IMR-90 (cell line): Measurements from ENCODE around the gene PARK7. TPM values are rescaled to one million over a fixed set of nuclear protein-coding genes. Genes with fewer than 3 reads are reported as not detected.
A peak's percentile ranks its signal among the peaks of the same experiment; 100 is the strongest.

Source experiments
- ATAC-seq: fragments of 200-7000 bp; cut with Tn5 transposase; 2 replicates; pipeline ENCODE4 v1.9.1; 2020; ENCODE audit warnings: low read depth, mild to moderate bottlenecking, moderate library complexity
- BruUV-seq: library from RNA; stranded (reverse); fragments of 400-500 nt; replicated peaks from 2 replicates; lab custom pipeline; 2021; lab: Mats Ljungman, UMichigan
- CTCF ChIA-PET: fragments of 300-600 bp; formaldehyde crosslinking; extraction: SDS; loops from one replicate; lab custom pipeline; 2021; ENCODE audit warnings: antibody characterized with exemption; lab: Yijun Ruan, JAX
- POLR2A ChIA-PET: fragments of 300-600 bp; sonication (Branson Sonifier 250); formaldehyde crosslinking; loops from one replicate; lab custom pipeline; 2022; ENCODE audit warnings: antibody characterized with exemption; ENCODE audit not compliant: unreplicated experiment; lab: Charles Lee
- DNase-seq: peaks from one replicate; pipeline ENCODE4 v3.0.0; 2013
- H2AFZ ChIP-seq: replicated peaks from 2 replicates; pipeline ENCODE3; 2013; ENCODE audit warnings: low read length, mild to moderate bottlenecking; ENCODE audit not compliant: poor library complexity
- H2AK5ac ChIP-seq: 2 replicates; pipeline ENCODE4 v1.6.1; 2013; ENCODE audit warnings: low read depth, low read length, inconsistent platforms
- H2AK9ac ChIP-seq: replicated peaks from 2 replicates; pipeline ENCODE3; 2013; ENCODE audit warnings: mild to moderate bottlenecking, low read depth, low read length, moderate library complexity; ENCODE audit not compliant: poor library complexity
- H2BK120ac ChIP-seq: 2 replicates; pipeline ENCODE4 v1.6.1; 2013; ENCODE audit warnings: low read depth, low read length, inconsistent platforms
- H2BK15ac ChIP-seq: 3 replicates; pipeline ENCODE4 v1.6.1; 2013; ENCODE audit warnings: low read depth, low read length, inconsistent platforms
- H2BK20ac ChIP-seq: 2 replicates; pipeline ENCODE4 v1.6.1; 2013; ENCODE audit warnings: low read depth, mild to moderate bottlenecking, inconsistent platforms, low read length, moderate library complexity
- H2BK5ac ChIP-seq: 2 replicates; pipeline ENCODE4 v1.6.1; 2013; ENCODE audit warnings: mild to moderate bottlenecking, low read depth, low read length, inconsistent platforms; ENCODE audit not compliant: poor library complexity, severe bottlenecking
- H3K14ac ChIP-seq: replicated peaks from 2 replicates; pipeline ENCODE4 v1.6.1; 2013; ENCODE audit warnings: low read depth, low read length, inconsistent platforms
- H3K18ac ChIP-seq: 2 replicates; pipeline ENCODE4 v1.6.1; 2013; ENCODE audit warnings: low read depth, low read length, control low read depth
- H3K23ac ChIP-seq: 2 replicates; pipeline ENCODE4 v1.6.1; 2013; ENCODE audit warnings: low read depth, low read length, inconsistent platforms
- H3K27ac ChIP-seq: 2 replicates; pipeline ENCODE4 v1.5.1; 2013; ENCODE audit warnings: mild to moderate bottlenecking, control low read depth, low read length; ENCODE audit not compliant: insufficient read depth
- H3K27me3 ChIP-seq: 2 replicates; pipeline ENCODE4 v1.6.1; 2013; ENCODE audit warnings: low read length; ENCODE audit not compliant: control insufficient read depth, insufficient read depth
- H3K36me3 ChIP-seq: 2 replicates; pipeline ENCODE4 v1.6.1; 2013; ENCODE audit warnings: low read length, mixed read lengths; ENCODE audit not compliant: control insufficient read depth, insufficient read depth
- H3K4ac ChIP-seq: 2 replicates; pipeline ENCODE4 v1.6.1; 2013; ENCODE audit warnings: low read depth, low read length, inconsistent platforms
- H3K4me1 ChIP-seq: 2 replicates; pipeline ENCODE4 v1.6.1; 2013; ENCODE audit warnings: low read length, mixed read lengths; ENCODE audit not compliant: control insufficient read depth, insufficient read depth
- H3K4me2 ChIP-seq: 2 replicates; pipeline ENCODE4 v1.6.1; 2013; ENCODE audit warnings: low read depth, mild to moderate bottlenecking, control low read depth, low read length, moderate library complexity
- H3K4me3 ChIP-seq: 2 replicates; pipeline ENCODE4 v1.5.1; 2013; ENCODE audit warnings: low read depth, mild to moderate bottlenecking, control low read depth, low read length, moderate library complexity; ENCODE audit not compliant: insufficient read depth
- H3K56ac ChIP-seq: 2 replicates; pipeline ENCODE4 v1.6.1; 2013; ENCODE audit warnings: low read length, inconsistent platforms; ENCODE audit not compliant: insufficient read depth; ENCODE audit errors: extremely low read depth
- H3K79me1 ChIP-seq, 2 experiments: 2 replicates each; pipeline ENCODE4 v1.6.1; 2013; ENCODE audit warnings: low read length in 2 of 2, inconsistent platforms in 1 of 2, low read depth in 1 of 2
- H3K9ac ChIP-seq: 2 replicates; pipeline ENCODE4 v1.6.1; 2013; ENCODE audit warnings: low read depth, low read length, control low read depth
- H3K9me1 ChIP-seq: 2 replicates; pipeline ENCODE4 v1.6.1; 2013; ENCODE audit warnings: low read length, inconsistent platforms; ENCODE audit not compliant: insufficient read depth
- H3K9me3 ChIP-seq: 2 replicates; pipeline ENCODE4 v1.6.1; 2013; ENCODE audit warnings: low read length; ENCODE audit not compliant: control insufficient read depth, insufficient read depth
- H4K20me1 ChIP-seq: 2 replicates; pipeline ENCODE4 v1.6.1; 2013; ENCODE audit warnings: low read length, inconsistent platforms; ENCODE audit not compliant: insufficient read depth
- H4K5ac ChIP-seq: 2 replicates; pipeline ENCODE4 v1.6.1; 2013; ENCODE audit warnings: mild to moderate bottlenecking, low read depth, low read length, control low read depth
- H4K8ac ChIP-seq, 2 experiments: 2 replicates each; pipeline ENCODE4 v1.6.1; 2013; ENCODE audit warnings: low read depth in 2 of 2, low read length in 2 of 2, control low read depth in 1 of 2, inconsistent platforms in 1 of 2
- H4K91ac ChIP-seq: 2 replicates; pipeline ENCODE4 v1.6.1; 2013; ENCODE audit warnings: low read depth, low read length, inconsistent platforms; ENCODE audit not compliant: insufficient read depth
- CEBPB ChIP-seq: IDR thresholded peaks from 2 replicates; pipeline ENCODE4 v1.6.1; 2012; ENCODE audit warnings: low read depth, low read length, improper control_type of control experiment
- MAFK ChIP-seq: IDR thresholded peaks from 2 replicates; pipeline ENCODE4 v1.6.1; 2012; ENCODE audit warnings: low read depth, low read length, improper control_type of control experiment
- MXI1 ChIP-seq: IDR thresholded peaks from 2 replicates; pipeline ENCODE4 v1.6.1; 2012; ENCODE audit warnings: low read depth, mild to moderate bottlenecking, low read length, moderate library complexity, borderline replicate concordance
- NFE2L2 ChIP-seq: fragments of 150-350 bp; IDR thresholded peaks from 2 replicates; pipeline ENCODE4 v1.6.1; 2016; ENCODE audit warnings: low read depth, mild to moderate bottlenecking, low read length
- RAD21 ChIP-seq: IDR thresholded peaks from 2 replicates; pipeline ENCODE4 v1.6.1; 2012; ENCODE audit warnings: low read length, improper control_type of control experiment
- SMC3 ChIP-seq: fragments of 150-350 bp; IDR thresholded peaks from 2 replicates; pipeline ENCODE4 v1.6.1; 2016; ENCODE audit warnings: low read depth, mild to moderate bottlenecking, antibody characterized with exemption, low read length, moderate library complexity
- USF2 ChIP-seq: fragments of 150-350 bp; IDR thresholded peaks from 2 replicates; pipeline ENCODE4 v1.6.1; 2017; ENCODE audit warnings: mild to moderate bottlenecking, antibody characterized with exemption, low read length, low read depth
- WGBS, 2 experiments: methylation state at CpG; one replicate each; pipeline versions ENCODE4 v1.1.5 to v1.1.7; 2013; ENCODE audit warnings: missing lambda C conversion rate in 2 of 2; ENCODE audit not compliant: insufficient read length in 1 of 2; ENCODE audit errors: extremely low coverage in 2 of 2; 5-methylcytosine and 5-hydroxymethylcytosine counted together
- dilution Hi-C: fragments of 300-500 bp; cut with HindIII; formaldehyde crosslinking; loops from one replicate; pipeline ENCODE4 v1.14.3; 2018; ENCODE audit warnings: low sequenced_read_pairs; ENCODE audit not compliant: unreplicated experiment
- in situ Hi-C: fragments of 300-500 bp; cut with MboI; formaldehyde crosslinking; loops from 3 replicates; pipeline ENCODE4 v1.14.3; 2019; ENCODE audit warnings: low sequenced_read_pairs, inconsistent platforms, mixed read lengths
- intact Hi-C: fragments of 100-400 bp; cut with micrococcal nuclease; formaldehyde crosslinking; loops from 2 replicates; pipeline ENCODE4 v1.10.0; 2022
- polyA plus RNA-seq, 3 experiments: library from polyadenylated mRNA; depleted of rRNA; stranded (reverse); fragments of >200 nt; gene quantifications; 2 replicates each; pipeline ENCODE4 v1.2.3, GENCODE V29; 2012; ENCODE audit warnings: low replicate concordance in 1 of 3
- total RNA-seq: library from RNA; depleted of rRNA; stranded (reverse); fragments of >200 nt; gene quantifications from 2 replicates; pipeline ENCODE4 v1.2.3, GENCODE V29; 2012

PARK7 gene
- total and polyA plus RNA-seq, 2 of the 4 experiments (the other 2 are of a cell fraction) = 207 to 357 TPM

GRCh38 chr1:8003438-8004112 is 42.1 kb downstream of the PARK7 start:
- ATAC-seq (no peak), DNase-seq (no peak)
- Histone ChIP-seq H3K27me3 (no peaks in the 10 kb centered on the region), H2AK9ac (peak overlapping the region; percentile 83), H2BK5ac (peak overlapping the region; percentile 94), H2BK120ac (peak overlapping the region; percentile 95), H3K9me1 (peaks cover 9% of the 10 kb centered on the region), H3K4ac (peak overlapping the region; percentile 98), H3K36me3 (no peaks in the 10 kb centered on the region; the same call in 1 of the 2 replicates), H3K4me1 (peaks cover 12% of the 10 kb centered on the region), H2BK15ac (peak overlapping the region; percentile 98; the same call in 2 of the 3 replicates), H3K4me2 (no peak overlapping the region), H3K18ac (peak overlapping the region; percentile 74), H3K27ac (peak overlapping the region; percentile 81), H4K91ac (peak overlapping the region; percentile 91), H3K9me3 (no peaks in the 10 kb centered on the region), H4K8ac (peak overlapping the region; percentile 67 to 87; a peak in 3 of 4 replicates), H3K79me1 (peaks cover 2 to 18% of the 10 kb centered on the region in 2 experiments; a peak in 2 of 4 replicates), H3K56ac (no peak overlapping the region), H4K20me1 (peaks cover 5% of the 10 kb centered on the region), H3K9ac (0 out of 2 replicates have a peak overlapping the region, but pooled peaks have one; percentile 61), H2AK5ac (peak overlapping the region; percentile 99), H3K14ac (peak overlapping the region; percentile 90), H2AFZ (peak overlapping the region; percentile 74), H4K5ac (peak overlapping the region; percentile 62), H2BK20ac (peak overlapping the region; percentile 93), H3K4me3 (no peak overlapping the region), H3K23ac (peak overlapping the region; percentile 89)
- intact Hi-C loops = no loop called here
- POLR2A ChIA-PET = no interaction called here
- no CpG with 5 or more reads among the region's 6 CpGs for WGBS, 2 experiments
- no TSS peak for BruUV-seq
- CTCF ChIA-PET = interaction anchor here (1.3 kb wide), 1 partner anchor 19 kb away, joined by 4 read pairs; no protein-coding TSS in a partner anchor
- dilution Hi-C loops = loop anchor here (25.0 kb wide), 1 partner anchor 309 kb away; the partner anchor contains the start of gene SLC45A1
- in situ Hi-C loops = no loop called here
- TF ChIP-seq SMC3 (no peak), CEBPB (no peak), RAD21 (no peak), MXI1 (no peak), MAFK (no peak), USF2 (no peak), NFE2L2 (no peak)
